CD4-positive, alpha-beta T cell treated with Interleukin-6 for 4 hours (primary cell): ENCODE measurements around the gene TSC22D1.

Experiments
- DNase-seq: peaks from one replicate; pipeline ENCODE4 v3.0.0-alpha.2; 2020; ENCODE audit warnings: mixed read lengths

Gene TSC22D1

GRCh38 chr13:44449999-44450821, 125.9 kb downstream of the TSC22D1 start:
- no peak for DNase-seq

GRCh38 chr13:44448875-44449274, 127.3 kb downstream of the TSC22D1 start:
- no peak for DNase-seq

- DNase-seq = no peak
Measured at GRCh38 chr13:44448373-44448772, 127.8 kb downstream of the TSC22D1 start.

GRCh38 chr13:44447783-44448321, 128.3 kb downstream of the TSC22D1 start:
- DNase-seq = no peak

GRCh38 chr13:44440046-44440608, 136.0 kb downstream of the TSC22D1 start:
- DNase-seq = no peak

GRCh38 chr13:44439452-44440024, 136.6 kb downstream of the TSC22D1 start:
- DNase-seq = no peak

- DNase-seq = no peak
Measured at GRCh38 chr13:44438234-44438579, 137.9 kb downstream of the TSC22D1 start.

- DNase-seq = no peak
Measured at GRCh38 chr13:44437356-44438233, 138.5 kb downstream of the TSC22D1 start.

- peak; percentile 50 for DNase-seq
Measured at GRCh38 chr13:44436589-44437337, 139.4 kb downstream of the TSC22D1 start.

GRCh38 chr13:44435919-44436510, 140.1 kb downstream of the TSC22D1 start:
- no peak for DNase-seq

GRCh38 chr13:44435142-44435918, 140.8 kb downstream of the TSC22D1 start:
- peak; percentile 88 for DNase-seq

GRCh38 chr13:44434766-44435141, 141.4 kb downstream of the TSC22D1 start:
- DNase-seq = no peak

GRCh38 chr13:44433863-44434765, 142.0 kb downstream of the TSC22D1 start:
- DNase-seq = no peak

GRCh38 chr13:44432650-44433049, 143.5 kb downstream of the TSC22D1 start:
- DNase-seq = no peak

GRCh38 chr13:44431150-44431549, 145.0 kb downstream of the TSC22D1 start:
- DNase-seq = no peak

GRCh38 chr13:44429311-44429710, 146.8 kb downstream of the TSC22D1 start:
- no peak for DNase-seq

- no peak for DNase-seq
Measured at GRCh38 chr13:44426461-44426860, 149.7 kb downstream of the TSC22D1 start.

GRCh38 chr13:44425815-44426078, 150.4 kb downstream of the TSC22D1 start:
- DNase-seq = no peak

GRCh38 chr13:44425041-44425814, 150.9 kb downstream of the TSC22D1 start:
- no peak for DNase-seq
